Neural progenitor cell (in vitro differentiated cells): ENCODE results near the gene CCL8.

Experiments used
- EZH2 ChIP-seq: fragments of 200-600 bp; sonication (generic); IDR thresholded peaks from 2 replicates; pipeline ENCODE4 v1.6.1; 2017; ENCODE audit warnings: antibody characterized with exemption, mild to moderate bottlenecking, moderate library complexity
- EZH2phosphoT487 ChIP-seq: fragments of 200-600 bp; sonication (generic); IDR thresholded peaks from 2 replicates; pipeline ENCODE4 v1.6.1; 2017; ENCODE audit warnings: antibody characterized with exemption
- TF ChIP-seq, protein P1 (sequence below): fragments of 200-600 bp; sonication (generic); IDR thresholded peaks from 2 replicates; pipeline ENCODE4 v1.5.1; 2017; ENCODE audit warnings: antibody characterized with exemption, mild to moderate bottlenecking

- TF ChIP-seq, protein P1, sequence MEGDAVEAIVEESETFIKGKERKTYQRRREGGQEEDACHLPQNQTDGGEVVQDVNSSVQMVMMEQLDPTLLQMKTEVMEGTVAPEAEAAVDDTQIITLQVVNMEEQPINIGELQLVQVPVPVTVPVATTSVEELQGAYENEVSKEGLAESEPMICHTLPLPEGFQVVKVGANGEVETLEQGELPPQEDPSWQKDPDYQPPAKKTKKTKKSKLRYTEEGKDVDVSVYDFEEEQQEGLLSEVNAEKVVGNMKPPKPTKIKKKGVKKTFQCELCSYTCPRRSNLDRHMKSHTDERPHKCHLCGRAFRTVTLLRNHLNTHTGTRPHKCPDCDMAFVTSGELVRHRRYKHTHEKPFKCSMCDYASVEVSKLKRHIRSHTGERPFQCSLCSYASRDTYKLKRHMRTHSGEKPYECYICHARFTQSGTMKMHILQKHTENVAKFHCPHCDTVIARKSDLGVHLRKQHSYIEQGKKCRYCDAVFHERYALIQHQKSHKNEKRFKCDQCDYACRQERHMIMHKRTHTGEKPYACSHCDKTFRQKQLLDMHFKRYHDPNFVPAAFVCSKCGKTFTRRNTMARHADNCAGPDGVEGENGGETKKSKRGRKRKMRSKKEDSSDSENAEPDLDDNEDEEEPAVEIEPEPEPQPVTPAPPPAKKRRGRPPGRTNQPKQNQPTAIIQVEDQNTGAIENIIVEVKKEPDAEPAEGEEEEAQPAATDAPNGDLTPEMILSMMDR: no peak
- no peak for TF ChIP-seq EZH2
- no peak for TF ChIP-seq EZH2phosphoT487
Observed at GRCh38 chr17:34363183-34363661, 44.0 kb downstream of the CCL8 start, which contains the start of gene CCL1.
